Stomach (tissue), 4 donors: ENCODE data around the gene RASAL2.

Source experiments
- CTCF ChIP-seq, 7 experiments: fragments of 450-650 bp in 4 of 7; fragments of 200-600 bp in 3 of 7; sonication (generic) in 3 of 7; IDR thresholded peaks; one replicate each; pipeline ENCODE4 v1.5.1; 2016 to 2019; ENCODE audit warnings: antibody characterized with exemption in 7 of 7, control low read depth in 2 of 7, mild to moderate bottlenecking in 1 of 7
- EP300 ChIP-seq: sonication (generic); formaldehyde crosslinking; IDR thresholded peaks from one replicate; pipeline ENCODE4 v1.6.1; 2017; ENCODE audit warnings: antibody characterized with exemption
- POLR2A ChIP-seq, 4 donors: fragments of 450-650 bp; IDR thresholded peaks; one replicate each; pipeline ENCODE4 v1.6.1; 2016; ENCODE audit warnings: antibody characterized with exemption in 4 of 4, control low read depth in 2 of 4, mild to moderate bottlenecking in 1 of 4, moderate library complexity in 1 of 4
- POLR2AphosphoS5 ChIP-seq, 3 donors: sonication (generic); formaldehyde crosslinking; IDR thresholded peaks; one replicate each; pipeline ENCODE4 v1.6.1; 2016; ENCODE audit warnings: antibody characterized with exemption in 3 of 3

- TF ChIP-seq EP300: no peak
- TF ChIP-seq POLR2A (IDR thresholded peaks at IDR 0.05): no peak
- no peak for TF ChIP-seq CTCF (IDR thresholded peaks at IDR 0.05)
- no peak for TF ChIP-seq POLR2AphosphoS5 (IDR thresholded peaks at IDR 0.05)
Measured at GRCh38 chr1:178503849-178504248, 409.9 kb downstream of the RASAL2 start.
